Endothelial cell (in vitro differentiated cells): ENCODE data around the gene ARPC4. TPM values are rescaled to one million over a fixed set of nuclear protein-coding genes. Genes with fewer than 3 reads are reported as not detected.
"Not testable (repeated sequence)": the region's sequence is repeated elsewhere in the genome, so short reads cannot be mapped to it uniquely, and the experiment has no call there.

Source experiments
- DNase-seq: peaks from one replicate; pipeline ENCODE4 v3.0.0; 2021; ENCODE audit warnings: low spot score
- H3K27ac Mint-ChIP-seq: one replicate; pipeline ENCODE4 v1.8.0; 2021; ENCODE audit warnings: mixed read lengths, inconsistent platforms; ENCODE audit not compliant: unreplicated experiment
- H3K27me3 Mint-ChIP-seq: one replicate; pipeline ENCODE4 v1.8.0; 2021; ENCODE audit warnings: mild to moderate bottlenecking, moderate library complexity, mixed read lengths, inconsistent platforms; ENCODE audit not compliant: unreplicated experiment
- H3K36me3 Mint-ChIP-seq: one replicate; pipeline ENCODE4 v1.8.0; 2021; ENCODE audit warnings: mild to moderate bottlenecking, low read depth, mixed read lengths, inconsistent platforms; ENCODE audit not compliant: unreplicated experiment
- H3K4me1 Mint-ChIP-seq: one replicate; pipeline ENCODE4 v1.8.0; 2021; ENCODE audit warnings: mild to moderate bottlenecking, mixed read lengths, inconsistent platforms; ENCODE audit not compliant: unreplicated experiment
- H3K4me3 Mint-ChIP-seq: one replicate; pipeline ENCODE4 v1.8.0; 2021; ENCODE audit warnings: mild to moderate bottlenecking, mixed read lengths, inconsistent platforms; ENCODE audit not compliant: unreplicated experiment
- H3K9me3 Mint-ChIP-seq: one replicate; pipeline ENCODE4 v1.8.0; 2021; ENCODE audit warnings: mixed read lengths, inconsistent platforms; ENCODE audit not compliant: unreplicated experiment
- CTCF ChIP-seq: fragments of 200-600 bp; sonication (generic); IDR thresholded peaks from one replicate; pipeline ENCODE4 v1.5.0; 2021; ENCODE audit warnings: antibody characterized with exemption; ENCODE audit not compliant: unreplicated experiment
- total RNA-seq: library from RNA; stranded (reverse); fragmentation: NEBNext Ultra II Directional; extraction: Animal tissue kit (Norgen Biotek cat#: 25700); gene quantifications from one replicate; pipeline ENCODE4 v1.2.1, GENCODE V29; 2021; ENCODE audit not compliant: unreplicated experiment

The ARPC4 gene
- total RNA-seq, 1 donor from 2014 or later = 203 TPM

- H3K36me3 Mint-ChIP-seq = no peaks in the 10 kb centered on the region
- no peaks in the 10 kb centered on the region for H3K27me3 Mint-ChIP-seq
- DNase-seq = no peak
- H3K4me1 Mint-ChIP-seq = no peaks in the 10 kb centered on the region
- no peaks in the 10 kb centered on the region for H3K9me3 Mint-ChIP-seq
- no peak for TF ChIP-seq CTCF
- no peak overlapping the region for H3K27ac Mint-ChIP-seq
- H3K4me3 Mint-ChIP-seq = no peak overlapping the region
These were observed 59.6 kb downstream of the ARPC4 start for GRCh38 chr3:9852528-9852927.

- not testable (repeated sequence) for H3K27ac Mint-ChIP-seq, H3K36me3 Mint-ChIP-seq, DNase-seq, H3K27me3 Mint-ChIP-seq, H3K9me3 Mint-ChIP-seq, H3K4me1 Mint-ChIP-seq, H3K4me3 Mint-ChIP-seq
These were observed 61.5 kb downstream of the ARPC4 start for GRCh38 chr3:9854291-9854940.

- no peaks in the 10 kb centered on the region for H3K27me3 Mint-ChIP-seq
- H3K36me3 Mint-ChIP-seq = no peaks in the 10 kb centered on the region
- no peaks in the 10 kb centered on the region for H3K9me3 Mint-ChIP-seq
- no peaks in the 10 kb centered on the region for H3K4me1 Mint-ChIP-seq
- no peak for TF ChIP-seq CTCF
- DNase-seq = no peak
- no peak overlapping the region for H3K4me3 Mint-ChIP-seq
- H3K27ac Mint-ChIP-seq = no peak overlapping the region
These were observed 62.7 kb downstream of the ARPC4 start for GRCh38 chr3:9855594-9855993.

Other genes starting within 250 kb of the ARPC4 start
- gene LHFPL4, start 239.3 kb upstream of the ARPC4 start, total RNA-seq = 0.08 TPM
- gene MTMR14, start 143.6 kb upstream of the ARPC4 start, total RNA-seq = 65.0 TPM
- gene CPNE9, start 89.2 kb upstream of the ARPC4 start, total RNA-seq = 0.31 TPM
- 40.6 TPM for gene BRPF1, start 61.3 kb upstream of the ARPC4 start, total RNA-seq
- gene OGG1, start 43.1 kb upstream of the ARPC4 start, total RNA-seq = 22.2 TPM
- 6.0 TPM for gene CAMK1, start 23.1 kb upstream of the ARPC4 start, total RNA-seq
- gene TADA3, start 609 bp upstream of the ARPC4 start, total RNA-seq = 35.4 TPM
- gene TTLL3, start 17.2 kb downstream of the ARPC4 start, total RNA-seq = 34.4 TPM
- gene RPUSD3, start 50.9 kb downstream of the ARPC4 start, total RNA-seq = 43.5 TPM
- not detected for gene CIDEC, start 87.2 kb downstream of the ARPC4 start, total RNA-seq
- 26.6 TPM for gene JAGN1, start 97.5 kb downstream of the ARPC4 start, total RNA-seq
- 0.74 TPM for gene IL17RE, start 109.8 kb downstream of the ARPC4 start, total RNA-seq
- gene IL17RC, start 124.0 kb downstream of the ARPC4 start, total RNA-seq = 17.5 TPM
- gene CRELD1, start 140.8 kb downstream of the ARPC4 start, total RNA-seq = 30.7 TPM
- 1.9 TPM for gene PRRT3, start 159.3 kb downstream of the ARPC4 start, total RNA-seq
- 45.4 TPM for gene EMC3, start 193.8 kb downstream of the ARPC4 start, total RNA-seq
- gene FANCD2, start 233.4 kb downstream of the ARPC4 start, total RNA-seq = 14.5 TPM